NCI-H1105 (cell line): ENCODE results near the gene ANO3.
"Not testable (repeated sequence)": the region's sequence is repeated elsewhere in the genome, so short reads cannot be mapped to it uniquely, and the experiment has no call there.

Experiments
- DNase-seq: peaks from one replicate; lab custom pipeline; 2025; lab: John Stamatoyannopoulos, UW

The ANO3 gene

GRCh38 chr11:26626346-26626745, 294.4 kb downstream of the ANO3 start:
- no peak for DNase-seq

GRCh38 chr11:26632691-26633159, 300.8 kb downstream of the ANO3 start:
- DNase-seq, result no peak

- DNase-seq, result not testable (repeated sequence)
Measured at GRCh38 chr11:26643314-26643713, 311.4 kb downstream of the ANO3 start.

GRCh38 chr11:26649884-26650283, 318.0 kb downstream of the ANO3 start:
- peak; percentile 59 for DNase-seq

- DNase-seq, result no peak
Measured at GRCh38 chr11:26651916-26652315, 320.0 kb downstream of the ANO3 start.

- DNase-seq, result no peak
Measured at GRCh38 chr11:26655287-26655686, 323.4 kb downstream of the ANO3 start.

- no peak for DNase-seq
Measured at GRCh38 chr11:26662916-26663315, 331.0 kb downstream of the ANO3 start.

GRCh38 chr11:26665036-26665435, 333.1 kb downstream of the ANO3 start:
- no peak for DNase-seq

- DNase-seq, result no peak
Measured at GRCh38 chr11:26665946-26666345, 334.0 kb downstream of the ANO3 start.

GRCh38 chr11:26675233-26675928, 343.5 kb downstream of the ANO3 start:
- DNase-seq, result no peak

- DNase-seq, result no peak
Measured at GRCh38 chr11:26676641-26677040, 344.7 kb downstream of the ANO3 start.

GRCh38 chr11:26677566-26677965, 345.6 kb downstream of the ANO3 start:
- DNase-seq, result no peak

- DNase-seq, result no peak
Measured at GRCh38 chr11:26687351-26687750, 355.4 kb downstream of the ANO3 start.

- DNase-seq, result no peak
Measured at GRCh38 chr11:26688701-26689100, 356.8 kb downstream of the ANO3 start.

- no peak for DNase-seq
Measured at GRCh38 chr11:26696330-26696729, 364.4 kb downstream of the ANO3 start.

GRCh38 chr11:26698224-26698623, 366.3 kb downstream of the ANO3 start:
- no peak for DNase-seq

- DNase-seq, result no peak
Measured at GRCh38 chr11:26700574-26701235, 368.8 kb downstream of the ANO3 start.

GRCh38 chr11:26702406-26702805, 370.5 kb downstream of the ANO3 start:
- no peak for DNase-seq

GRCh38 chr11:26703411-26704191, 371.7 kb downstream of the ANO3 start:
- DNase-seq, result no peak

- no peak for DNase-seq
Measured at GRCh38 chr11:26704249-26704648, 372.3 kb downstream of the ANO3 start.

- no peak for DNase-seq
Measured at GRCh38 chr11:26706181-26706580, 374.3 kb downstream of the ANO3 start.

- DNase-seq, result no peak
Measured at GRCh38 chr11:26708736-26709456, 377.0 kb downstream of the ANO3 start.
